GM04503 (cell line): ENCODE data around the gene APOLD1.
"Not testable (repeated sequence)": the region's sequence is repeated elsewhere in the genome, so short reads cannot be mapped to it uniquely, and the experiment has no call there.

ENCODE experiments used
- DNase-seq: peaks from one replicate; pipeline ENCODE4 v3.0.0-alpha.2; 2012; ENCODE audit warnings: low read depth

APOLD1 gene, protein sequence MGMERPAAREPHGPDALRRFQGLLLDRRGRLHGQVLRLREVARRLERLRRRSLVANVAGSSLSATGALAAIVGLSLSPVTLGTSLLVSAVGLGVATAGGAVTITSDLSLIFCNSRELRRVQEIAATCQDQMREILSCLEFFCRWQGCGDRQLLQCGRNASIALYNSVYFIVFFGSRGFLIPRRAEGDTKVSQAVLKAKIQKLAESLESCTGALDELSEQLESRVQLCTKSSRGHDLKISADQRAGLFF

DNA sequence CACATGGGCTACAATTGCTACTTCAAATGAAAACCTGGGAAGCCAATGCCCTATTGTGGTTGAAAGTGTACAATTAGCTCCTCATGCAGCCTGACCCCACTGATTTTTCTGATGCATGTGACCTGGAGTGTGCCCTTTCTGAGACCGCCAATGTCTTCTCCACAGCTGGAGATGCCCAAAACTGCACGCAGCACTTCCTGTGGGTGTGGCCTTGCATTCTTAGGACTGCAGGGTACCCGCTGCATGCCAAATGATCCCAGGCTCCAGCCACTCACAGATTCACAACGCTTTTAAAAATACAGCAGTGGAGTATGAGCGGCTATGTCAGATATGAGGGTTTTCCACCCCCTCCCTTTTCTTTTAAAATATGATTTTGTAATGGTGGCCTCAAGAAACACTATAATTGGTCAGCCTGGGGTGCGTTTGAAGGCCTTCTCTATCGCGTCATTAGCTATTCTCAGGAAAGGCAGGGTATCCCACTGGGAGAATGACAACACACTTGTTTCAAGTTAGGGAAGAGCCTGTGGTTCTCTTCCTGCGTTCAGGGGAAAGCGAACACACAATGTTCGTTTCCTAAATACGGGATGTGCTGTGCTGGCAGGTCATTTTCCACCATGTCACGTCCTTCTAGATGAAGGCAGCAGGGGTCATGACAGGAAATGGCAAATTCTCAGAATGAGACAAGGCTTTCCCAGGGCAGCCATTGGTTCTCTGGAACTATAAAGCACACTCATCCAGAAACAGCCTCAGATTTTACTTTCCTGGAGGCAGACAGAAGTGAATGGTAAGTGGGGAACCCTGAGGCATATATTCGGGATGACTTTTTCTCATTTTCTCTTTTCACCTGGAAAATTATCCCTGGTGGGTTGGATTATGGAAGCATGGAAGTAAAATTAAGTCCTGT lies at the start of gene APOLD1:
Gene APOLD1, plus strand, starts transcription at position 749 of the 904 bp plus-strand sequence. Its CDS starts 33 bp downstream, at position 782.
- DNase-seq = no peak

DNA sequence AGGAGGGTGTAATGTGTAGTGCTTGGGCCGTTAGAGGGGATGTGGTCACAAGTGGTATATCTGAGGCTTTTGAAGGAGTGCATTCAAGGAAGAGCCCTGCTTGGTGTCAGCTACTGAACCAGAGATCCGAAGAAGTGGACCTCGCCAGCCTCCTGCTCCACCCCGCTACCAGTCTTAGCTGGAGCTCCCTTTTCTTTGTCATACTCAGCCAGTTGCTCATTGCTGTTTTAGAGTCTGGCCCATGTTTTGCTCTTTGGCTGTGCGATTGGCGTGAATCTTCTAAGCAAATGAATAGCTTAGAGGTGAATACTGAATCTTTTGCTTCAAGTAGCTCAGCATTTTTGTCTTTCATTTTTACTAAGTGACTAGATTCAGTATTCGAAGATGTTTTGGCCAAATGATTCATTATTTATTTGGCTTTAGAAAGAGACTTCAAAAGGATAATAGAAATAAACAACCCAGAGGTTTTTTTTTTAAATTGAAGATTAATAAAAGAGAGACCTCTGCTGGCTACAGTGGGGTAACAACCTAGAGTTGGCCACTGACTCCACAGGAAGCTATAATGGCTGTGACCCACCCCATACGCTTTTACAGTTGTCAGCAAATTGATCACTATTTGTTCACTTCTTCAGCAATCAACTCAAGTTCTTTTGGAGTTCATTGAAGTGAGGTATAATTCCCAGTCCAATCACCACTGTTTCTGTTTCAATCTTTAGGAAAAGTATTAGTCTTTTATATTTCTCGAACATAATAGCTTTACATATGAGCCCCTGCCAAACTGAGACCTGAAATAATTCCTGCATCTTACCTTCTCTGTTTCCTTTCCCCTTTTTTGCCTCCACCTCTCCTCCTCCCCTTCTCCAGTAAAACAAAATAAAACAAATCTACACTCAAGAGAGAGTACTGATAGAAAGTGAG lies 48.4 kb upstream of the APOLD1 start:
- peak; percentile 79 for DNase-seq

DNA sequence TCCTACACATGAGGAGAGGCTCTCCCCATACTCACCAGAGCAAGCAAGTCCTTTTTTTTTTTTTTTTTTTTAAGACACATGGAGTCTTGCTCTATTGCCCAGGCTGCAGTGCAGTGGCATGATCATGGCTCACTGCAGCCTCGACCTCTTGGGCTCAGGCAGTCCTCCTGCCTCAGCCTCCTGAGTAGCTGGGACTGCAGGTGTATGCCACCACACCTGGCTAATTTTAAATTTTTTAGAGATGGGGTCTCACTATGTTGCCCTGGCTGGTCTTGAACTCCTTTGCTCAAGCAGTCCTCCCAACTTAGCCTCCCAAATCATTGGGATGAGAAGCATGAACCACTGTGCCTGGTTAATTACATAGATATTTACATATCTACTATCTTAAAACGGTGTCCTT lies 47.3 kb upstream of the APOLD1 start:
- DNase-seq = not testable (repeated sequence)

DNA sequence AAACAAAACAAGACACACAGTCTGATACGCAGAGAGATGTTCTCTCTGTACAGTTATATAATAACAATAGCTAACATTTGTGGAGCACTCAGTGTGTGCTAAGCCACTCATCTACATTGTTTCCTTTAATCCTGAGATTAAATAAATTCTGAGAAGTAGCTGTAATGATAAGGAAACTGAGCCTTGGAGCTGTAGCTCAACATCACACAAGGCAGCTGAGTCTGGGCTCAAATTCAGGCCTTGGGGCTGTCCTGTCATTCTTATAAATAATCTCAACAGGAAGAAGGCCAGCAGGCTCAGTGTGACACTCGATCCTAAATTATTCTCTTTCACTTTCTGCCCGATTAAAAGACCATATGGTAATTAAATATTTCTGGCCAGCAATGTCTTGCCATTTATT lies 43.8 kb upstream of the APOLD1 start:
- DNase-seq = no peak

DNA sequence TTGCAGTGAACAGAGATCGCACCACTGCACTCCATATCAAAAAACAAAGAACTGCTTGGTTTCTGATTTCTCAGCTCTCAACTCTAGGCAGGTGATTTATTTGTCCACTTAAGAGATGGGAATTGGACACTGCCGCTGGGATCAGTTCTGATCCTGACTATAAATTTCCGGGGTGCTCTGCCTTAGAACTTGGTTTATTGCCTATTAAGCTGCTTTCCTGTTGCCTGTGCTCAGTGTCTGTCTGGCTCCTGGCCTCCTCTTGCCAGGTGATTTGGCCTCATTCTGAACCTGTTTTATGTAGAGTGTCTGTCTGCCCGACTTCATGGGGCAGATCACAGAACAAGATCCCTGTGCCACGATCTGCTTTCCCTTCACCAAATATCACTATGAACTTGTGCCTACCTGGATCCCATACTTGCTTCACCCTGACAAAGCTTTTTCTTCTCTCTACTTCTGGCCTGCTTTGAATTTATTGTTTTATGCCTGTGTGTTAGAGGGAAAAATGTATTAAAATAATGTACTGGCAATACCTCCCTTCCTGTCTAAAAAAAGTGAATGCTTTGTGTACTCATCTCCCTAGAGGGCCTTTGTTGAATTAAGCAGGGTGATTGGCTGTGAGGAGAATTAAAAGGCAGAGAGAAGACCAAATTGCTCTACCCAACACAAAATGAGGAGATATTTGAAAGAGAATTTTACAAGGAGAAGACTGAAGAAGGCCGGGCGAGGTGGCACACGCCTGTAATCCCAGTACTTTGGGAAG lies 40.7 kb upstream of the APOLD1 start:
- DNase-seq = no peak

DNA sequence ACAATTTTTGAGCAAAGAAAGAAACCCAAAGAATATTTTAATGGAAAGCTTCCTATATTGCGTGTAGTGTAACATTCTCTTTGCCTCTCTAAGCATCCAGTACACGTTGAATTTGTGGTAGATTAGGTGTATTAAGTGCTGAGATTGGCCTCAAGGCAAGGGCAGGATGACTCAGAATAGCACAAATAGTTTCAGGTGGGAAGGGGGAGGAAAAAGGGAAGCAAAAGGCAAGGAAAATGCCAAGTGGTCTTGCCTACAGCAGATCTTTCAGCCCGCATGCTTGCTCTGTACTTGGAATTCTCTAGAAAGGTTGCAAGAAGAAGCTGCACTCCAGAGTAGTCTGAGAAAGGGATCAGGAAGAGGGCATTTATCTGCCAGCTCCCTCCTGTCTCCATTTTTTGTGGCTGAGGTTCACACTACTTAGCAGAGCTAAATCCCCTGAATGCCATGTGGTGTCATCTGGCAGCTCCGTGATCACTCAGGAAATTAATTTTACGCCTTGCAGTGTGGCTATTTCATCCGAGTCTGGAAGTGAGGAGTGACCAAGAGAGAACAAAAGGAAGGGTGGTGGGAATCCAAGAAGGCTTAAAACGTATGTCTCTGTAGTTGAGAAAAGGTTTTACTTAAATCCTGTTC lies 39.8 kb upstream of the APOLD1 start:
- no peak for DNase-seq

DNA sequence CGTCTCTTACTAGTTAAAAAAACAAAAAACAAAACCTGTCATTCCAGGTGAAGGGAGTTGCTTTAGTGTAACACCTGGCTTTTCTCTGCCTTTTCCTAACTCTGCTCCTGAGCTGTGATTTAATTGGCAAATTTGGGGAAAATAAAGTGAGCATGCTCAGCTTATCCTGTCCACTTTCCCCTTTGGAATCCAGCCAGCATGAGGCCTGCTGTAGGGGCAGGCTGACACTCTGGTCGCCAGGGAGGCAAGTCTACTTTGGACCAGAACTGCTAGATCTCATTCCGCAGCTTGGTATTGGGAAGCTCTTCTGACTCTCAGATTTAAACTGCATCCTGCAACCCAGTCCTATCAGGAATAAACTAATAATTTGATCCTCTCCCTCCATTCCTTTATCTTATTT lies 38.2 kb upstream of the APOLD1 start:
- DNase-seq = no peak

DNA sequence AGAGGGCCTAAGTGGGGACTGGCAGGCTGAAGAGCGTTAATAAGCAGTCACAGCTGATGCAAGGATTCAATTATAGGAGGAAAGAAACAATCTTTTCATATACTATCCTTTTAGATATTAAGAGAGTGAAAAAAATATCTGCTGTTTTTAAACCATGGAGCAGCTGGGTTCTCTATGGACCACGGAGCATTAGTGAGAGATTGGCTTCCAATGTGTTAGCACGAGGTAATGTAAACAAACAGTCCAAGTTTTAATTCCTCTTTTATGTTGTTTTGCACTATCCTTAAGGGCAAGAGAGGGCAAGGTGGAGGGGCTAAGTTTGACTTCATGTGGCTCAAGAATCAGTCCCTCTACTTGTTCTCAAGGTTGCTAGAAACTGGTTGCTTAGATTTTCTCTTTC lies 37.4 kb upstream of the APOLD1 start:
- no peak for DNase-seq

DNA sequence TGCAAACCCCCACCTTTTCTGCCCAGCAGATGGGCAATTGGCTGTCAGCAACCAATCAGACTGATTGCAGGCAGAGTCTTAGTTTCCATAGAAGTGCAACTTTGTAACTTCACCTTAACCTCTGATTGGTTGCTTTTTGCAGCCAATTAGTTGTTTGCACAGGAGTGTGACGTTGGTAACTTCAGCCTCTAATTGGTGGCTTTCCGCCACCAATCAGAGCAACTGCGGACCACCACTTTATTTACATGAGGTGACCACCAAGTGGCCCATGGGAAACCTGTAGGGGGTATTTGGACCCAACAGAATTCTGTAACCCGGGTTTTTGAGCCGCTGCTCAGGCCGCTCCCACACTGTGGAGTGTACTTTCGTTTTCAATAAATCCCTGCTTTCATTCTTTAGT lies 36.0 kb upstream of the APOLD1 start:
- DNase-seq = no peak

DNA sequence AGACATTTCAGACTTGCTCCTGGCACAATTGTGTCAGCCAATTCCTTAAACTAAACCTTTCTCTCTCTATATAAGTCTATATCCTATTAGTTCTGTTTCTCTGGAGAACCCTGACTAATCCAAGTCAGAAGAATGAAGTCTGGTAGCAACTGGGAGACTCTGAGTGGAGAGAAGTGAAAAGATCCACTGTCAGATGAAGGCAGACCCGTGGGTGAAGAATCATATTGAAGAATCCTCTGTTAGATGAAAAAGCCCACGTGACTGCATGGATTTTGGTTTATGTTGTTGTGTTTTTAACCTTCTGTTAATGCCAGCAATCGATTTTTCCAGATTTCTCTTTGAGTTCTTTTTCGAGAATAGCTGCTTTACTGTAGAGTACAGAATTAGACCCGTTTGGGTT lies 29.5 kb upstream of the APOLD1 start:
- no peak for DNase-seq

DNA sequence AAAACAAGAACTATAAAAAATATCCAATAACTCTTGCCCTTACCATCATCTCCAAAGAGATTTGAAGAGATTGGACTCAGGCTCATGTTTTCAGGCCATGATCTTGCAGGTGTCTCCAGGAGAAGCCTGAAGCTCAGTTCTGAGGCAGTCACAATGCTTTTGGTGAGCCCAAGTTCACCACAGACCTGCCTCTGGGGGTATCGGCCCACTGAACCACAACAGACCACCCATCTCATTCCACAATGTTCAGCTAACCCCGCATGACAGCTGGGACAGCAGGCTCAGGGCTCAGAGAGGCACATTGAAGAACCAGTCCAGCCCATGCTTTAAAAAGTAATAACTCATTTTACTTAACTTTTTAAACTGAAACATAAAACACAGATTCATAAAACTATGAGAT lies 28.3 kb upstream of the APOLD1 start:
- no peak for DNase-seq

DNA sequence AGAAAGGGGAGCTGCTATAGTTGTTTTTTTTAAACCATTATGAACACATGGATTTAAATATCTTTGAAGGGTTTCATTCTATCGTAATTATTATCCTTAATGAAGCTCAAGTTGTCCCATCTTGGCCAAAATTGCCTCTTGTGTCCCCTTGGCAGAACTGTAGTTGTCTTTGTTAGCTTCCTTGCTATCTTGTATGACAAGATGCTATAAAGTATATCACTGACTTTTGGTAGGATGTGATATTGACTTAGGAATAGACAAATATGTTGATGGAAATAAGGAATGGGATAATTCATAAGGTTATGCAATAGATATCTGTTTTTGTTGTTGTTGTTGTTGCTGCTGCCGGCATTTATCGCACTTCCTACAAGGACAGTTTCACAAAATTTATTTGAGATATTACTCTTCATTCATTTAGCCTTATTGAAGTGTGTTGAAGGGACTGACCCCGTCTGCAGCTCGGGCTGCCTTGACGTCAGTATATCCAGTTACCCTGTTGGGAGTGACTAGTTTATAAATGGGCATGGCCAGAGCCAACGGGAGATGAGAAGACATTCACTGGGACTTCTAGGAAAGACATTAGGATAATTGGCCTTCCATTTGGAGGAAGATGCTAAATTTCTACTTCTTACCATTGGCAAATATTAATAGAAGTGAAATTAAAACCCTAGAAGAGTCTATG lies 26.1 kb upstream of the APOLD1 start:
- no peak for DNase-seq

DNA sequence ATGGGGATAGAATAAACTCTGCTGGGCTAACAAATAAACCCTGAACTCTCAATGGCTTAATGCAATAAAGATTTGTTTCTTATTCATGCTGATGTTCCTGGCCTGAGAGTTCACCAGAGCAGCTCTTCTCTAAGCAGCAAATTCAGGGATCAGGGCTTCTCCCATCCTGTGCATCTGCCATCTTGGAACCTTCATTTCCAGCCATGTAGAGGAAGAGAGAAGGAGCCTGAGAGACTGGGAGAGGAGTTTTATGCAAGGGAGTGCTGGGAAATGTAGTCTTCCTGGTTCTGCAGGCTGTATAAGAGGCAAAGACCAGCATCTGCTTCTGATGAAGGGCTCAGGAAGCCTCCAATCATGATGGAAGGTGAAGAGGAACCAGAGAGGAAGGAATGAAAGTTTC lies 20.6 kb upstream of the APOLD1 start:
- DNase-seq = no peak

DNA sequence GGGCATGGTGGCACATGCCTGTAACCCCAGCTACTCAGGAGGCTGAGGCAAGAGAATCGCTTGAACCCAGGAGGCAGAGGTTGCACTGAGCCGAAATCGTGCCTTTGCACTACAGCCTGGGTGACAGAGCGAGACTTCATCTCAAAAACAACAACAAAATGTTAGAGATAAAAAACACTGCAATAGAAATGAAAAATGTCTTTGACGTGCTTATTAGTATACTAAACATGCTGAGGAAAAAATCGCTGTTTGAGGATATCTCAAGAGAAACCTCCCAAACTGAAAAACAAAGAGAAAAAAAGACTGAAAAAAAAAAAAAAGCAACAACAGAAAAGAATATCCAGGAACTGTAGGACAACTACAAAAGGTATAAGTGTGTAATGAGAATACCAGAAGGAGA lies 15.2 kb upstream of the APOLD1 start:
- no peak for DNase-seq

DNA sequence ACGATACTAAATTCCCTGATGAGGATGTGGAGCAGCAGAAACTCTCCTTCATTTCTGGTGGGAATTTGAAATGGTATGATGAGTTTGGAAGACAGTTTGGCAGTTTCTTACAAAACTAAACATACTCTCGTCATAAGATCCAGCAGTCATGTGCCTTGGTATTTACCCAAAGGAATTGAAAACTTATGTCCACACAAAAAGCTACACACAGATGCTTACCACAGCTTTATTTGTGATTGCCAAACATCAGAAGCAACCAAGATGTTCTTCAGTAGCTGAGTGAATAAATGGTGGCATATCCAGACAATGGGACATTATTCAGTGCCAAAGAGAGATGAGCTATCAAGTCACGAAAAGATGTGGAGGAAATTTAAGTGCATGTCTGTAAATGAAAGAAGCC lies 10.7 kb upstream of the APOLD1 start:
- DNase-seq = no peak

DNA sequence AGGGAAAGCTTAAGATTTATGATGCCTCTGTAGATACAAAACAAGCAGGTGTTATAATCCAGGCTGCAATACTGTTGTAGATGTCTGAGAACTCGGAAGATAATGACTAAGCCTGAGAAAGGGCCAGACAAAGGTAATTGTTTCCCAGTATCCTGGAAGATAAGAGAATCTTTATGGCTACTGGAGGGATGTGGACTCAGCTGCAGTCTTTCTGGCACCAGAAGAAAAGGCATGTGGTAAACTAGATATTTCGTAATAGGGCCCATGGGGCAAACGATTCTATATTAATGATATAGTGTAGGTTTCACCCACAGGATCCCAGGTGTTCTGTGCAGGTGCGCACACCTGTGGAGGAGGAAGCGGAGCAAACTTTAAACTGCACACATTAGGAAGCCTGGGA lies 9.2 kb upstream of the APOLD1 start:
- no peak for DNase-seq

DNA sequence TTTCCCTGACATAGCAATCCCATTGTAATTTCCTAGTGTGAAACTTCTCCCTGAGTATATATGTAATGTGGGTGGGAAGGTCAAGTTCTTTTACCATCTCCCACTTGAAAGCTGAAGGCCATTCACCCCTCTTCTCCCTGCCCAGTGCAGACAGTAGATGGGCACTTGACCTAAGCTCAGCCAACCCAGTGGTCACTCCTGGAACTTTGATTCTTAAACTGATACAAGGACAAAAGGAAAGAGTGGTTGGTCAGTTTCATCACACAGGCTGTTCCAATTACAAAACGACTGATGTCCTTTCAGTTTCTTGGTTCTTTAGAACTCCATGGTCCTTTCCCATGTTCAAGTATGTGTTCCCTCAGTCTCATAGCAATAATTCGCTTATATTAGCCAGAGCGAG lies 8.4 kb upstream of the APOLD1 start:
- no peak for DNase-seq

DNA sequence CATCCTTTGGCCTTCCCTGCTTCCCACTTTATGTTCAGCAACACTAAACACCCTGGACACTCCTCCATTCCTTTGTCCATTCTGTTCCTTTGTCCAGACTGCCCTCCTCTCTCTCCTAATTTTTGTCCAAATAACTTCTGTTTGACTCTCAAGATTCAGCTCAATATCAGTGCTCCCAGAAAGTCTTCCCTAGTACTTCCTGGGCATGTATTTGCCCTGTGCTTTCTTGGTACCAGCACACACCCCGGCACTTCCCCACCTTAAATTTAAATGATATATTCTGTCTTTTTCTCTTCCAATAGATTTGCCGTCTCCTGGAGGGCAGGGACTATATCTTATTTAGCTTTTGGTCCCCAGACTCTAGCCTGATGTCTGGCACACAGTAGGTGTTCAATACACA lies 6.5 kb upstream of the APOLD1 start:
- DNase-seq = no peak

DNA sequence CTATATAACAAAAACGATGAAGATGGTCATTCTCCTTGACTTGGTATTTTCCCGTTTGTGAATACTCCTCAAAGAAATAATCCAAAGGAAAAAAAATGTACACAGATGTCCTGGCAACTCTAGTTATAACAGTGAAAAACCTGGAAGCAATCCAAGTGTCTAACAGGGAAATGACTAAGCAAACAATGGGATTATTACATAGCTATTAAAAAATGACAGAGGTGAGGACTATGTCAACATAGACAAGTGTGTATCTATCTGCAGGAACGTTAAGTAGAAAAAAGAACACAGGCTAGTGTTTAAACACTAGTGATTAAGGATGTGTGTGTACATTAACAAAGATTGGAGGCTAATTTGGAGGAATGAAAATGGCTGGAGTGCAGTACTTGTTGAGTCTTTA lies 5.9 kb upstream of the APOLD1 start:
- DNase-seq = no peak

DNA sequence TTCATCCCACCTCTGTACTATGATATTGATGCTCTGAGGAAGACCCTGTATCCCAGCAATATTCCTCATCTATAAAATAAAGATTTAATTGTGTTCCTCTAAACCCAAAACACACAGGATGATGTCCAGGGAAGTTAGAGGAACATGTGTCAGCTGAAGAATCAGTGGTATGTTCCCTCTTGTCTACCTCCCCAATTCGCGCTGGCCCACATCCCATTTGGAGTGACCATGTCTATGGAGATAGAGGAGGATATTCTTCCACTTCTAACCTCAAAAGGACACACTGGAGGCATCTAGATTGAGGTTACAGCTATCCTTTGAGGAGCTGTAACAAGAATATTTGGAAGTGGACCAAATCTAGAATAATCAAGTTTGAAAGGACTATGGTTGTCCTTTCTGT lies 1.3 kb upstream of the APOLD1 start:
- no peak for DNase-seq

DNA sequence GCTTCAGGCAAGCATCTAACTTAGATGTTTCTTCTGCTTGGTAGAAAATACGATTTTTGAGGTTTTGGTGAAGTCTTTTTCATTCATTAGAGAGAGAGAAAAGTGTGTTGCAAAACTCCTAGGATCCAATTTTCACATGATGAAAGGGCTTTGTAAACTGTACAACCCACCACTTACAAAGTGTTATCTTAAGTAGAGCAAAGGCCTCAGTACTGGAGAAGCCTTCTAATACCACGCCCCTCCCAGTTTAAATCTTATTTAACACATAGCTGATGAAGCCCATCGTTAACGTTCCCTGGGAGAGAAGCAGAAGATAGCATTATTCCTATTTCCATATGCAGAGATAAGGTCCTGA lies 869 bp downstream of the APOLD1 start:
- DNase-seq = no peak
